Chondrocyte (in vitro differentiated cells): ENCODE measurements around the gene SIRT7. TPM values are rescaled to one million over a fixed set of nuclear protein-coding genes. Genes with fewer than 3 reads are reported as not detected.
"Not testable (repeated sequence)": the region's sequence is repeated elsewhere in the genome, so short reads cannot be mapped to it uniquely, and the experiment has no call there.

ENCODE experiments used
- DNase-seq: peaks from one replicate; pipeline ENCODE4 v3.0.0; 2021; ENCODE audit warnings: mixed read lengths, low spot score
- H3K27ac Mint-ChIP-seq: one replicate; pipeline ENCODE4 v1.8.0; 2021; ENCODE audit warnings: mild to moderate bottlenecking, moderate library complexity, mixed read lengths; ENCODE audit not compliant: unreplicated experiment
- H3K27me3 Mint-ChIP-seq: 2 replicates; pipeline ENCODE4 v1.8.0; 2021; ENCODE audit warnings: low read depth, mixed read lengths
- H3K36me3 Mint-ChIP-seq: 2 replicates; pipeline ENCODE4 v1.8.0; 2021; ENCODE audit warnings: low read depth, mixed read lengths
- H3K4me1 Mint-ChIP-seq: 2 replicates; pipeline ENCODE4 v1.8.0; 2021; ENCODE audit warnings: low read depth, mild to moderate bottlenecking, mixed read lengths
- H3K4me3 Mint-ChIP-seq: one replicate; pipeline ENCODE4 v1.8.0; 2021; ENCODE audit warnings: mild to moderate bottlenecking, moderate library complexity, mixed read lengths; ENCODE audit not compliant: unreplicated experiment
- H3K9me3 Mint-ChIP-seq: 2 replicates; pipeline ENCODE4 v1.8.0; 2021; ENCODE audit warnings: low read depth, mixed read lengths
- total RNA-seq: library from RNA; stranded (reverse); gene quantifications from 3 replicates; pipeline ENCODE4 v1.2.1, GENCODE V29; 2021
- TF ChIP-seq, protein P1 (sequence below): fragments of 200-600 bp; sonication (generic); IDR thresholded peaks from 2 replicates; pipeline ENCODE4 v1.5.0; 2021; ENCODE audit warnings: antibody characterized with exemption, mild to moderate bottlenecking, moderate library complexity

Gene SIRT7
- total RNA-seq, 1 donor from 2014 or later: 15.8 TPM

DNA sequence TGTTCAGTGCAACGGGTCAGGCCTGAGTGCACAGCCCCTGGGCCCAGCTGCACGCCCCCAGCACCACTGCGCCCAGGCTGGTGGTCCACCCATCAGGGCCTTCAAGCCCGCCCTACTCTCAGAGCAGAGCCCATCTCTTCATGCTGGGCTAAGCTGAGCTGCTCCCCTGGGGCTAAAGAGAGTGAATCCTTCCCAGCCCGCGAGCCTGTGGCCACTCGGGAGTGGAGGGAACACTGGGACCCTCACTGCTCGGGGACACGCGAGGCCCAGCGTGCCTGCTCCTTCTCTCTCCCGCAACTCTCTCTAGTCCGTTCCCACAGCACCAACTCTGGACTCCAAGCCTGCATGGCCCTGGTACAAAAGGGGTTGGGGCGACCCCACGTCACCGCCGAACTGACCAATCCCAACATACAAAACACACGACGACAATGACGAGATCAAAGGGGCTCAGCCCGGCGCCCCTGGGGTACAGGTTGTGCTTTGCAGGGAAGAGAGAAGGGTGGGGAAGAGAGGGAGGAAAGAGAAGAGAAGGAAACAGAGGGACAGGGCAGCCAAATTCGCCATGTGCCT, 4.1 kb upstream of the SIRT7 start:
- no peaks in the 10 kb centered on the region for H3K9me3 Mint-ChIP-seq
- peaks cover 50% of the 10 kb centered on the region for H3K4me1 Mint-ChIP-seq
- H3K27ac Mint-ChIP-seq: peak overlapping the region; percentile 49
- no peaks in the 10 kb centered on the region for H3K27me3 Mint-ChIP-seq
- no peak overlapping the region for H3K4me3 Mint-ChIP-seq
- peaks cover 8% of the 10 kb centered on the region for H3K36me3 Mint-ChIP-seq
- DNase-seq: no peak
- TF ChIP-seq, protein P1, sequence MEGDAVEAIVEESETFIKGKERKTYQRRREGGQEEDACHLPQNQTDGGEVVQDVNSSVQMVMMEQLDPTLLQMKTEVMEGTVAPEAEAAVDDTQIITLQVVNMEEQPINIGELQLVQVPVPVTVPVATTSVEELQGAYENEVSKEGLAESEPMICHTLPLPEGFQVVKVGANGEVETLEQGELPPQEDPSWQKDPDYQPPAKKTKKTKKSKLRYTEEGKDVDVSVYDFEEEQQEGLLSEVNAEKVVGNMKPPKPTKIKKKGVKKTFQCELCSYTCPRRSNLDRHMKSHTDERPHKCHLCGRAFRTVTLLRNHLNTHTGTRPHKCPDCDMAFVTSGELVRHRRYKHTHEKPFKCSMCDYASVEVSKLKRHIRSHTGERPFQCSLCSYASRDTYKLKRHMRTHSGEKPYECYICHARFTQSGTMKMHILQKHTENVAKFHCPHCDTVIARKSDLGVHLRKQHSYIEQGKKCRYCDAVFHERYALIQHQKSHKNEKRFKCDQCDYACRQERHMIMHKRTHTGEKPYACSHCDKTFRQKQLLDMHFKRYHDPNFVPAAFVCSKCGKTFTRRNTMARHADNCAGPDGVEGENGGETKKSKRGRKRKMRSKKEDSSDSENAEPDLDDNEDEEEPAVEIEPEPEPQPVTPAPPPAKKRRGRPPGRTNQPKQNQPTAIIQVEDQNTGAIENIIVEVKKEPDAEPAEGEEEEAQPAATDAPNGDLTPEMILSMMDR: no peak

DNA sequence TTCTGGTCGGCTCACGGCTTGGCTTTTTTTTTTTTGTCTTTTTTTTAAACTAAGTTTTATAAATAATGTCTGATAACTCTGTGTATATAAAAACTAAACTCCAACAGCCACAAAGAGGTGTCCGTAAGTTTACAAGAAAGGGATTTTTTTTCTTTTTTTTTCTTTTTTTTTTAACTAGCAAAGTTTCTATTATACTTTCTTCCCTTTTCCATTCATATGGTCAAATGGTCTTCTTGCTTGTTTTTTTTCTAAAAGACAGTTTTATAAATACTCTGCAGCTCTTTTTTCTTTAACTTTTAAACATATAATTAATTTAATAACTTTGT, 3.5 kb upstream of the SIRT7 start:
- Mint-ChIP-seq H3K4me1 (peaks cover 56% of the 10 kb centered on the region), H3K4me3 (no peak overlapping the region), H3K27me3 (no peaks in the 10 kb centered on the region), H3K36me3 (peaks cover 8% of the 10 kb centered on the region), H3K9me3 (no peaks in the 10 kb centered on the region), H3K27ac (no peak overlapping the region)
- DNase-seq: no peak
- TF ChIP-seq, protein P1: no peak

DNA sequence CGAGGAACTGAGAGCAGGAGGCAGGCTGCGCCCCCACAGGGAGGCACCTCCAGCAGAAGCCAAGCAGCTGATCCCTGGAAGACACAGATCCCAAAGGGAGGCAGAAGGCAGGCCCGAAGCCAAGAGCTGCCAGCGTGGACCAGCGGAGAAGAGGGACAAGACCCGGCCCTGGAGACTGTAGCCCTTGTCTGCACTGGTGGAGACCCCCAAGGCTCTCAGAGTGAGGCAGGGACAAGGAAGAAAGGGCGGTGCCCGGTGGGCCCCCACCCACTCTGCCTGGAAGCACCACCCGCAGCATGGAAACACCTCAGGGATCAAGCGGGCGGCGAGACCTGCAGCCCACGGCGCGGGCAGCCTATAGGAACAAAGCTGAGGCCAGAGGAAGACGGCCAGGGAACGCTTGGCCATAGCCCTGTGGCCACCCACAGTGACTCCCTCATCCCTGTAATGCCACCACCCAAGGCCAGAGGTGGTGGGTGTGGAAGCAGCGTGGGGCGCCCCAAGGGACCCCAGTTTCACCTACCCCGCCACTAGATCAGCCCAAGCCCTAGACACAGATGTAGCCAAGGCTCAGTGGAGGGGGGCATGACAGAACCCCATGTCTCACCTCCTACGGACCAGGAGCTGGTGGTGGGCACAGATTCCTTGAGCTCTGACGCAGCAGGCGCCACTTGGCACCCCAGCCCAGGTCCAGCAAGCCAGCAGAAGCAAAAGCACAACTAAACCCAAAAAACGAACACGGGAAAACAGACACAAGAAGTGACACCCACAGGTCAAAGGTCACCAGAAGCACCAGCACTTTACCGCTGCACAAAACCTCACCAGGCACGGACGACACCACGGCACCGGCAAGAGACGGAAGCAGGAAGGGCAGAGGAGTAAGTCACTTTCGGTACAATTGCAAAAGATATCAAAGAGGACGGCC, 2.9 kb upstream of the SIRT7 start:
- Mint-ChIP-seq H3K4me3 (no peak overlapping the region), H3K9me3 (no peaks in the 10 kb centered on the region), H3K4me1 (peaks cover 54% of the 10 kb centered on the region), H3K36me3 (peaks cover 8% of the 10 kb centered on the region), H3K27ac (no peak overlapping the region), H3K27me3 (no peaks in the 10 kb centered on the region)
- no peak for DNase-seq
- TF ChIP-seq, protein P1: no peak

DNA sequence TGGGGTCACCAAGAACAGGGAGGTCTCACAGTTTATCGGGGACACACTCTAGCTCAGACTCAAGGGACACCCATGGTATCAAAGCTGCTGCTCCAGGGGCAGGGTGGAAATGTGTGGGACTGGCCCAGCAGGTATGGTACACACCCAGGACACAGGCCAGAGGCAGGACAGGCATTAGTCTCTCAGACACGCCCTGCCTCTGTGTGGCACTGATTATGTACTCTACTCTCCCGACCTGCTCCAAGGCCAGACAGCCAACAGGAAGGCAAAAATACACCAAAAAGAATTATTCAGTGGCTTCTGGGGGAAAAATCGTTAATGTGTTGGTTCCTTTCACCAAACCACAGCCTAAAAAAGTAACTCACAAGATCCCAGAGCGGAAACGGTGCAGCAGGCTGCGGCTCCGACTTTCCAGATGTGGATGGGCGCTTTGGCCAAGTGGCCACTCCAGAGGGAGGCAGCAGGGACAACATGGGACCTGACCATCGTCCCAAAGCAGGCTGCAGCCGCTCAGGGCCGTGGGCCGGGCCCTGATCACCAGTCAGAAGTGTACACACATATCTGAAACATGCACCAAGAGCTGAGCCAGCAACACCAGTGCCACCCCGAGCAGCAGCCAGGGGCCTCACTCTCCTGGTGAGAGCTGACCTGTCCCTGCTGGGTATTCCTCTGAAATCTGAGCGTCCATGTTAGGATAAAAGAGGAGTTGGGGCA, 1.0 kb upstream of the SIRT7 start:
- no peaks in the 10 kb centered on the region for H3K27me3 Mint-ChIP-seq

DNA sequence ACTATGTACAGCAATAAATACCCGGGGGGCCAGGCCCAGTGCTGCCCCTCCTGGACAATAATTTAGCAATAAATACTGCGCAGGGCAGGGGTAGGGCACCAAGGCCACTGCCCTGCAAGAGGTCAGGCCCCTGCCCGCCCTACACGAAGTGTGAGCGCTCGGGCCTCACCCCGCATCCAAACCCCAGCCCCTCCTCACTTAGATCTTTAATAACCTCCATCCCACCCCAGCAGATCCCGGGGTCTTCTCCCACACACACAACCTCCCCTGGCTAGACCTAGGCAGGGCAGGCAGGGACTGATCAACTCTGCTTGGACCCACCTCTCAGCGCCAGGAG, 325 bp upstream of the SIRT7 start:
- H3K27ac Mint-ChIP-seq: peak overlapping the region; percentile 84
- not testable (repeated sequence) for H3K27me3 Mint-ChIP-seq, H3K9me3 Mint-ChIP-seq, DNase-seq
- peaks cover 37% of the 10 kb centered on the region for H3K4me1 Mint-ChIP-seq
- H3K4me3 Mint-ChIP-seq: peak overlapping the region; percentile 77
- peaks cover 13% of the 10 kb centered on the region for H3K36me3 Mint-ChIP-seq
- TF ChIP-seq, protein P1: peak; percentile 53

More for the DNA sequence above, 1.0 kb upstream of the SIRT7 start:
- DNase-seq: no peak
- H3K9me3 Mint-ChIP-seq: no peaks in the 10 kb centered on the region
- no peak overlapping the region for H3K4me3 Mint-ChIP-seq
- peaks cover 13% of the 10 kb centered on the region for H3K36me3 Mint-ChIP-seq
- H3K4me1 Mint-ChIP-seq: peaks cover 42% of the 10 kb centered on the region
- peak overlapping the region; percentile 68 for H3K27ac Mint-ChIP-seq
- TF ChIP-seq, protein P1: no peak
